Measurements from ENCODE around the gene ZDHHC21. TPM values are rescaled to one million over a fixed set of nuclear protein-coding genes. Genes with fewer than 3 reads are reported as not detected.

The ZDHHC21 gene
- total RNA-seq, 1 experiment from 2014 or later, result 3.4 TPM

DNA sequence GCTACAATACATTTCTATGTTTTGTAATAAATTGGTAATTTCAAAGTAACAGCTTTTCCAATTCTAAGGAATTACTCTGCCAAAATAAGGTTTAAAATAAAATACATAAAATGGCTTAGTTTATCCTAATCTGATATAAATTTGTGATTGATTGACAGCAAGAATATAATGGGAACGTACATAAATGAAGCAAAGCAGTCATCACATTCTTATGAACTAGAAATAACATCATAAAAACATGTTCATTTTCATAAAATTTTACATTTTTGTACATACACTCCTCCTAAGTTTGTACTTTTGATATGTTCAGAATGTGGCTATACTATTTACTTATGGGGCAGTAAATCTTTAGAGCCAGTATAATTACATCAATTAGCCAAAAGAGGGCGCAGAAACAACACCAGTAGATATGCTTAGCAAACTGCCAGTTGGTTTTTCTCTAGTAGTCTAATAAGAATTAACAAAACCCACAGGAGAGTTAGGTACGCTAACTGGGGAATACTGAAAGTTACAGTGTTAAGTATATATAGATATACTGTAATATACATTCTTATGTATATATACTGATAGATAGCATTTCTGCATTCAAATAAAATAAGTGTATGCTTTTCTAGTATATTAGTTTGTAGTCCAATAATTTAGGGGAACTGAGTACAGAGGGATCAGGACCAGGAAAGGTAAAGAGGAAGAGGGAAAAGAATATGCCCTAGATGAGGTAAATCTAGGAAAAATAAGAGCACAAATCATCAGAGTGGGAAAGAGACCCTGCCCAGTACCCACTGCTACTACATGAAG lies 76.8 kb downstream of the ZDHHC21 start:
- POLR2A ChIA-PET, result no interaction called here
- CTCF ChIA-PET, result no interaction called here
- DNase-seq (ENCODE audit: low read depth, low spot score) (peak; percentile 2), ATAC-seq (no peak)
- no peaks in the 10 kb centered on the region for H3K4me1 ChIP-seq (ENCODE audit: control insufficient read depth, insufficient read depth, low read length)
- H3K36me3 ChIP-seq (ENCODE audit: control insufficient read depth, insufficient read depth, low read length), result no peaks in the 10 kb centered on the region
- TF ChIP-seq SIN3A (IDR thresholded peaks at IDR 0.05; ENCODE audit: borderline replicate concordance, insufficient read depth, low read depth, low read length) (no peak), POLR2AphosphoS5 (IDR thresholded peaks at IDR 0.05; ENCODE audit: low read depth, low read length) (no peak)
- TF ChIP-seq, protein P1, sequence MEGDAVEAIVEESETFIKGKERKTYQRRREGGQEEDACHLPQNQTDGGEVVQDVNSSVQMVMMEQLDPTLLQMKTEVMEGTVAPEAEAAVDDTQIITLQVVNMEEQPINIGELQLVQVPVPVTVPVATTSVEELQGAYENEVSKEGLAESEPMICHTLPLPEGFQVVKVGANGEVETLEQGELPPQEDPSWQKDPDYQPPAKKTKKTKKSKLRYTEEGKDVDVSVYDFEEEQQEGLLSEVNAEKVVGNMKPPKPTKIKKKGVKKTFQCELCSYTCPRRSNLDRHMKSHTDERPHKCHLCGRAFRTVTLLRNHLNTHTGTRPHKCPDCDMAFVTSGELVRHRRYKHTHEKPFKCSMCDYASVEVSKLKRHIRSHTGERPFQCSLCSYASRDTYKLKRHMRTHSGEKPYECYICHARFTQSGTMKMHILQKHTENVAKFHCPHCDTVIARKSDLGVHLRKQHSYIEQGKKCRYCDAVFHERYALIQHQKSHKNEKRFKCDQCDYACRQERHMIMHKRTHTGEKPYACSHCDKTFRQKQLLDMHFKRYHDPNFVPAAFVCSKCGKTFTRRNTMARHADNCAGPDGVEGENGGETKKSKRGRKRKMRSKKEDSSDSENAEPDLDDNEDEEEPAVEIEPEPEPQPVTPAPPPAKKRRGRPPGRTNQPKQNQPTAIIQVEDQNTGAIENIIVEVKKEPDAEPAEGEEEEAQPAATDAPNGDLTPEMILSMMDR (IDR thresholded peaks at IDR 0.05), result peak; percentile 48; the same call in 1 of the 2 replicates
- TF ChIP-seq, protein P2, sequence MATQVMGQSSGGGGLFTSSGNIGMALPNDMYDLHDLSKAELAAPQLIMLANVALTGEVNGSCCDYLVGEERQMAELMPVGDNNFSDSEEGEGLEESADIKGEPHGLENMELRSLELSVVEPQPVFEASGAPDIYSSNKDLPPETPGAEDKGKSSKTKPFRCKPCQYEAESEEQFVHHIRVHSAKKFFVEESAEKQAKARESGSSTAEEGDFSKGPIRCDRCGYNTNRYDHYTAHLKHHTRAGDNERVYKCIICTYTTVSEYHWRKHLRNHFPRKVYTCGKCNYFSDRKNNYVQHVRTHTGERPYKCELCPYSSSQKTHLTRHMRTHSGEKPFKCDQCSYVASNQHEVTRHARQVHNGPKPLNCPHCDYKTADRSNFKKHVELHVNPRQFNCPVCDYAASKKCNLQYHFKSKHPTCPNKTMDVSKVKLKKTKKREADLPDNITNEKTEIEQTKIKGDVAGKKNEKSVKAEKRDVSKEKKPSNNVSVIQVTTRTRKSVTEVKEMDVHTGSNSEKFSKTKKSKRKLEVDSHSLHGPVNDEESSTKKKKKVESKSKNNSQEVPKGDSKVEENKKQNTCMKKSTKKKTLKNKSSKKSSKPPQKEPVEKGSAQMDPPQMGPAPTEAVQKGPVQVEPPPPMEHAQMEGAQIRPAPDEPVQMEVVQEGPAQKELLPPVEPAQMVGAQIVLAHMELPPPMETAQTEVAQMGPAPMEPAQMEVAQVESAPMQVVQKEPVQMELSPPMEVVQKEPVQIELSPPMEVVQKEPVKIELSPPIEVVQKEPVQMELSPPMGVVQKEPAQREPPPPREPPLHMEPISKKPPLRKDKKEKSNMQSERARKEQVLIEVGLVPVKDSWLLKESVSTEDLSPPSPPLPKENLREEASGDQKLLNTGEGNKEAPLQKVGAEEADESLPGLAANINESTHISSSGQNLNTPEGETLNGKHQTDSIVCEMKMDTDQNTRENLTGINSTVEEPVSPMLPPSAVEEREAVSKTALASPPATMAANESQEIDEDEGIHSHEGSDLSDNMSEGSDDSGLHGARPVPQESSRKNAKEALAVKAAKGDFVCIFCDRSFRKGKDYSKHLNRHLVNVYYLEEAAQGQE (IDR thresholded peaks at IDR 0.05; ENCODE audit: insufficient read depth in 1 of 2, low read depth in 2 of 2, low read length in 1 of 2), result no peak
- H3K27me3 ChIP-seq (ENCODE audit: control insufficient read depth, insufficient read depth, low read length), result no peaks in the 10 kb centered on the region
- no peaks in the 10 kb centered on the region for H3K9me3 ChIP-seq (ENCODE audit: control insufficient read depth, insufficient read depth, low read depth, low read length)
- in situ Hi-C loops (cut with HindIII; ENCODE audit: low pct_unique_long_range_greater_than_20kb, low sequenced_read_pairs), result no loop called here
- no TSS peak for BruUV-seq (replicated peaks)
- no peak overlapping the region for H3K27ac ChIP-seq (ENCODE audit: low read length)
- no peak overlapping the region for H3K4me3 ChIP-seq (ENCODE audit: low read depth in 2 of 2, low read length in 2 of 2)
- intact Hi-C loops (cut with micrococcal nuclease; ENCODE audit: unreplicated experiment), result no loop called here

GRCh38 chr9:14608540-14608939 lies 84.7 kb downstream of the ZDHHC21 start:
- DNase-seq (ENCODE audit: low read depth, low spot score), result no peak
- no peaks in the 10 kb centered on the region for H3K9me3 ChIP-seq (ENCODE audit: control insufficient read depth, insufficient read depth, low read depth, low read length)
- H3K4me1 ChIP-seq (ENCODE audit: control insufficient read depth, insufficient read depth, low read length), result no peaks in the 10 kb centered on the region
- in situ Hi-C loops (cut with HindIII; ENCODE audit: low pct_unique_long_range_greater_than_20kb, low sequenced_read_pairs) (no loop called here), intact Hi-C loops (cut with micrococcal nuclease; ENCODE audit: unreplicated experiment) (no loop called here)
- POLR2A ChIA-PET, result no interaction called here
- TF ChIP-seq TCF7L2 (IDR thresholded peaks at IDR 0.05; ENCODE audit: low read depth, low read length) (no peak), SIN3A (IDR thresholded peaks at IDR 0.05; ENCODE audit: borderline replicate concordance, insufficient read depth, low read depth, low read length) (no peak), POLR2AphosphoS5 (IDR thresholded peaks at IDR 0.05; ENCODE audit: low read depth, low read length) (no peak)
- TF ChIP-seq, protein P2 (IDR thresholded peaks at IDR 0.05; ENCODE audit: insufficient read depth in 1 of 2, low read depth in 2 of 2, low read length in 1 of 2), result no peak
- TF ChIP-seq, protein P1 (IDR thresholded peaks at IDR 0.05), result no peak
- BruUV-seq (replicated peaks), result no TSS peak
- ATAC-seq, result no peak
- no peak overlapping the region for H3K4me3 ChIP-seq (ENCODE audit: low read depth in 2 of 2, low read length in 2 of 2)
- no peaks in the 10 kb centered on the region for H3K27me3 ChIP-seq (ENCODE audit: control insufficient read depth, insufficient read depth, low read length)
- H3K36me3 ChIP-seq (ENCODE audit: control insufficient read depth, insufficient read depth, low read length), result no peaks in the 10 kb centered on the region
- no peak overlapping the region for H3K27ac ChIP-seq (ENCODE audit: low read length)
- CTCF ChIA-PET, result no interaction called here

Measured in Panc1 (cell line).